Measurements from ENCODE around the gene DENND2A. TPM values are rescaled to one million over a fixed set of nuclear protein-coding genes. Genes with fewer than 3 reads are reported as not detected.

DENND2A gene
- total and polyA plus RNA-seq, 4 donors = 1.2 to 7.4 (median 2.3) TPM

DNA sequence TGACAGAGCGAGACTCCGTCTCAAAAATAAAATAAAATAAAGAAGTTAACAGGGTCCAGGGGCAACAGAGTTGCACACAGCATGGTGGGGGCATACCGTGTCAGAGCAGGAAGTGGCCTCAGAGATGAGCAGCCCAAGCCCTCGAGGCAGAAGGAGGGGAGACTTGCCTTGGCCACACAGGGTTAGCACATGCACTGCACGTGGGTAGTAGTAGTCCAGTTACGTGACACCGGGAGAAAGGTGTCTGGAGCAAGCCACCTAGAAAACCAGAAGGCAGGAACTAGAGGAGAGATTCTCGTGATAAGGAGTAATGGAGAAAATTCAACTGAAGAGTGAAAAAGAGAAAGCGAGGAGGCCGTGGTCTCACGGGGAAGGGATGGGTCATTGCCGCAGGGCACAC lies 9.8 kb upstream of the DENND2A start:
- TF ChIP-seq FOXA1 (IDR thresholded peaks at IDR 0.05) (no peak), EGR1 (IDR thresholded peaks at IDR 0.05; ENCODE audit: low read depth in 2 of 2) (no peak), RAD21 (IDR thresholded peaks at IDR 0.05) (no peak), CTCF (IDR thresholded peaks at IDR 0.05; ENCODE audit: low read depth, low read length, missing input control) (no peak), YY1 (IDR thresholded peaks at IDR 0.05) (no peak), HNF4A (conservative IDR thresholded peaks at IDR 0.05) (no peak), FOXA2 (IDR thresholded peaks at IDR 0.05) (no peak), HNF4G (IDR thresholded peaks at IDR 0.05) (no peak), NR2F2 (IDR thresholded peaks at IDR 0.05) (no peak), JUND (IDR thresholded peaks at IDR 0.05) (no peak), MAX (IDR thresholded peaks at IDR 0.05) (no peak), SP1 (IDR thresholded peaks at IDR 0.05) (no peak)
- TF ChIP-seq, protein P1, sequence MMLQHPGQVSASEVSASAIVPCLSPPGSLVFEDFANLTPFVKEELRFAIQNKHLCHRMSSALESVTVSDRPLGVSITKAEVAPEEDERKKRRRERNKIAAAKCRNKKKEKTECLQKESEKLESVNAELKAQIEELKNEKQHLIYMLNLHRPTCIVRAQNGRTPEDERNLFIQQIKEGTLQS (IDR thresholded peaks at IDR 0.05) = no peak
- TF ChIP-seq, protein P2, sequence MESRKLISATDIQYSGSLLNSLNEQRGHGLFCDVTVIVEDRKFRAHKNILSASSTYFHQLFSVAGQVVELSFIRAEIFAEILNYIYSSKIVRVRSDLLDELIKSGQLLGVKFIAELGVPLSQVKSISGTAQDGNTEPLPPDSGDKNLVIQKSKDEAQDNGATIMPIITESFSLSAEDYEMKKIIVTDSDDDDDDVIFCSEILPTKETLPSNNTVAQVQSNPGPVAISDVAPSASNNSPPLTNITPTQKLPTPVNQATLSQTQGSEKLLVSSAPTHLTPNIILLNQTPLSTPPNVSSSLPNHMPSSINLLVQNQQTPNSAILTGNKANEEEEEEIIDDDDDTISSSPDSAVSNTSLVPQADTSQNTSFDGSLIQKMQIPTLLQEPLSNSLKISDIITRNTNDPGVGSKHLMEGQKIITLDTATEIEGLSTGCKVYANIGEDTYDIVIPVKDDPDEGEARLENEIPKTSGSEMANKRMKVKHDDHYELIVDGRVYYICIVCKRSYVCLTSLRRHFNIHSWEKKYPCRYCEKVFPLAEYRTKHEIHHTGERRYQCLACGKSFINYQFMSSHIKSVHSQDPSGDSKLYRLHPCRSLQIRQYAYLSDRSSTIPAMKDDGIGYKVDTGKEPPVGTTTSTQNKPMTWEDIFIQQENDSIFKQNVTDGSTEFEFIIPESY (IDR thresholded peaks at IDR 0.05) = no peak
- TF ChIP-seq, protein P3, sequence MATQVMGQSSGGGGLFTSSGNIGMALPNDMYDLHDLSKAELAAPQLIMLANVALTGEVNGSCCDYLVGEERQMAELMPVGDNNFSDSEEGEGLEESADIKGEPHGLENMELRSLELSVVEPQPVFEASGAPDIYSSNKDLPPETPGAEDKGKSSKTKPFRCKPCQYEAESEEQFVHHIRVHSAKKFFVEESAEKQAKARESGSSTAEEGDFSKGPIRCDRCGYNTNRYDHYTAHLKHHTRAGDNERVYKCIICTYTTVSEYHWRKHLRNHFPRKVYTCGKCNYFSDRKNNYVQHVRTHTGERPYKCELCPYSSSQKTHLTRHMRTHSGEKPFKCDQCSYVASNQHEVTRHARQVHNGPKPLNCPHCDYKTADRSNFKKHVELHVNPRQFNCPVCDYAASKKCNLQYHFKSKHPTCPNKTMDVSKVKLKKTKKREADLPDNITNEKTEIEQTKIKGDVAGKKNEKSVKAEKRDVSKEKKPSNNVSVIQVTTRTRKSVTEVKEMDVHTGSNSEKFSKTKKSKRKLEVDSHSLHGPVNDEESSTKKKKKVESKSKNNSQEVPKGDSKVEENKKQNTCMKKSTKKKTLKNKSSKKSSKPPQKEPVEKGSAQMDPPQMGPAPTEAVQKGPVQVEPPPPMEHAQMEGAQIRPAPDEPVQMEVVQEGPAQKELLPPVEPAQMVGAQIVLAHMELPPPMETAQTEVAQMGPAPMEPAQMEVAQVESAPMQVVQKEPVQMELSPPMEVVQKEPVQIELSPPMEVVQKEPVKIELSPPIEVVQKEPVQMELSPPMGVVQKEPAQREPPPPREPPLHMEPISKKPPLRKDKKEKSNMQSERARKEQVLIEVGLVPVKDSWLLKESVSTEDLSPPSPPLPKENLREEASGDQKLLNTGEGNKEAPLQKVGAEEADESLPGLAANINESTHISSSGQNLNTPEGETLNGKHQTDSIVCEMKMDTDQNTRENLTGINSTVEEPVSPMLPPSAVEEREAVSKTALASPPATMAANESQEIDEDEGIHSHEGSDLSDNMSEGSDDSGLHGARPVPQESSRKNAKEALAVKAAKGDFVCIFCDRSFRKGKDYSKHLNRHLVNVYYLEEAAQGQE (IDR thresholded peaks at IDR 0.05) = no peak
- WGBS = 87% methylated on average over 12 of the region's 12 CpGs
- Histone ChIP-seq H3K4me3 (ENCODE audit: low read depth in 1 of 3, low read length in 3 of 3) (no peak overlapping the region), H3K36me3 (ENCODE audit: control insufficient read depth in 4 of 4, insufficient read depth in 3 of 4, low read depth in 1 of 4, low read length in 3 of 4) (no peaks in the 10 kb centered on the region), H3K27ac (ENCODE audit: low read depth in 1 of 2, low read length in 2 of 2) (no peak overlapping the region), H3K4me1 (ENCODE audit: control insufficient read depth in 4 of 4, insufficient read depth in 4 of 4, low read length in 3 of 4) (peaks cover 0 to 12% (median 7%) of the 10 kb centered on the region in 4 donors), H3K9ac (ENCODE audit: low read depth in 1 of 2, low read length in 2 of 2) (no peak overlapping the region), H3K27me3 (ENCODE audit: control insufficient read depth in 4 of 4, insufficient read depth in 4 of 4, low read length in 3 of 4) (no peaks in the 10 kb centered on the region), H3K9me3 (ENCODE audit: control insufficient read depth in 4 of 4, low read length in 3 of 4) (no peaks in the 10 kb centered on the region)
- DNase-seq (ENCODE audit: low spot score) = no peak

- no peak overlapping the region for H3K4me3 ChIP-seq (ENCODE audit: low read depth in 1 of 3, low read length in 3 of 3)
- no peaks in the 10 kb centered on the region for H3K36me3 ChIP-seq (ENCODE audit: control insufficient read depth in 4 of 4, insufficient read depth in 3 of 4, low read depth in 1 of 4, low read length in 3 of 4)
- no peak overlapping the region for H3K9ac ChIP-seq (ENCODE audit: low read depth in 1 of 2, low read length in 2 of 2)
- peaks cover 0 to 12% (median 7%) of the 10 kb centered on the region in 4 donors for H3K4me1 ChIP-seq (ENCODE audit: control insufficient read depth in 4 of 4, insufficient read depth in 4 of 4, low read length in 3 of 4)
- no peak overlapping the region for H3K27ac ChIP-seq (ENCODE audit: low read depth in 1 of 2, low read length in 2 of 2)
- no peak for DNase-seq (ENCODE audit: low spot score)
- H3K9me3 ChIP-seq (ENCODE audit: control insufficient read depth in 4 of 4, low read length in 3 of 4) = no peaks in the 10 kb centered on the region
- TF ChIP-seq SP1 (IDR thresholded peaks at IDR 0.05) (no peak), NR2F2 (IDR thresholded peaks at IDR 0.05) (no peak), FOXA1 (IDR thresholded peaks at IDR 0.05) (no peak), JUND (IDR thresholded peaks at IDR 0.05) (no peak), GABPA (IDR thresholded peaks at IDR 0.05 in 1 of 2, conservative IDR thresholded peaks at IDR 0.05 in 1 of 2) (no peak), RXRA (IDR thresholded peaks at IDR 0.05) (no peak), CTCF (IDR thresholded peaks at IDR 0.05; ENCODE audit: low read depth, low read length, missing input control) (no peak), HNF4G (IDR thresholded peaks at IDR 0.05) (no peak), HNF4A (conservative IDR thresholded peaks at IDR 0.05) (no peak), RAD21 (IDR thresholded peaks at IDR 0.05) (no peak), MAX (IDR thresholded peaks at IDR 0.05) (no peak), EGR1 (IDR thresholded peaks at IDR 0.05; ENCODE audit: low read depth in 2 of 2) (no peak), FOXA2 (IDR thresholded peaks at IDR 0.05) (no peak)
- TF ChIP-seq, protein P2 (IDR thresholded peaks at IDR 0.05) = no peak
- H3K27me3 ChIP-seq (ENCODE audit: control insufficient read depth in 4 of 4, insufficient read depth in 4 of 4, low read length in 3 of 4) = no peaks in the 10 kb centered on the region
- WGBS = 86% methylated on average over 6 of the region's 6 CpGs
These were observed 9.1 kb upstream of the DENND2A start for GRCh38 chr7:140649556-140650205.

All from liver (tissue), 9 donors.